Vagina (tissue), 2 donors: ENCODE measurements around the gene MYO1F.

Source experiments
- CTCF ChIP-seq, 3 experiments: fragments of 450-650 bp in 2 of 3; fragments of 200-600 bp in 1 of 3; sonication (generic) in 1 of 3; IDR thresholded peaks; one replicate each; pipeline ENCODE4 v1.5.1; 2017 to 2019; ENCODE audit warnings: antibody characterized with exemption in 3 of 3, mild to moderate bottlenecking in 2 of 3, moderate library complexity in 2 of 3
- POLR2A ChIP-seq, 2 donors: fragments of 450-650 bp; IDR thresholded peaks; one replicate each; pipeline ENCODE4 v1.6.1; 2017; ENCODE audit warnings: antibody characterized with exemption in 2 of 2, mild to moderate bottlenecking in 2 of 2, moderate library complexity in 2 of 2

GRCh38 chr19:8518536-8518935, 58.7 kb downstream of the MYO1F start:
- no peak for TF ChIP-seq CTCF (IDR thresholded peaks at IDR 0.05)
- no peak for TF ChIP-seq POLR2A (IDR thresholded peaks at IDR 0.05)
